IMR-90 (cell line): ENCODE measurements around the gene ERRFI1. TPM values are rescaled to one million over a fixed set of nuclear protein-coding genes. Genes with fewer than 3 reads are reported as not detected.

Source experiments
- ATAC-seq: fragments of 200-7000 bp; cut with Tn5 transposase; 2 replicates; pipeline ENCODE4 v1.9.1; 2020; ENCODE audit warnings: low read depth, mild to moderate bottlenecking, moderate library complexity
- BruUV-seq: library from RNA; stranded (reverse); fragments of 400-500 nt; replicated peaks from 2 replicates; lab custom pipeline; 2021; lab: Mats Ljungman, UMichigan
- CTCF ChIA-PET: fragments of 300-600 bp; formaldehyde crosslinking; extraction: SDS; loops from one replicate; lab custom pipeline; 2021; ENCODE audit warnings: antibody characterized with exemption; lab: Yijun Ruan, JAX
- POLR2A ChIA-PET: fragments of 300-600 bp; sonication (Branson Sonifier 250); formaldehyde crosslinking; loops from one replicate; lab custom pipeline; 2022; ENCODE audit warnings: antibody characterized with exemption; ENCODE audit not compliant: unreplicated experiment; lab: Charles Lee
- DNase-seq: peaks from one replicate; pipeline ENCODE4 v3.0.0; 2013
- H2AFZ ChIP-seq: replicated peaks from 2 replicates; pipeline ENCODE3; 2013; ENCODE audit warnings: low read length, mild to moderate bottlenecking; ENCODE audit not compliant: poor library complexity
- H2AK5ac ChIP-seq: 2 replicates; pipeline ENCODE4 v1.6.1; 2013; ENCODE audit warnings: low read depth, low read length, inconsistent platforms
- H2AK9ac ChIP-seq: replicated peaks from 2 replicates; pipeline ENCODE3; 2013; ENCODE audit warnings: mild to moderate bottlenecking, low read depth, low read length, moderate library complexity; ENCODE audit not compliant: poor library complexity
- H2BK120ac ChIP-seq: 2 replicates; pipeline ENCODE4 v1.6.1; 2013; ENCODE audit warnings: low read depth, low read length, inconsistent platforms
- H2BK15ac ChIP-seq: 3 replicates; pipeline ENCODE4 v1.6.1; 2013; ENCODE audit warnings: low read depth, low read length, inconsistent platforms
- H2BK20ac ChIP-seq: 2 replicates; pipeline ENCODE4 v1.6.1; 2013; ENCODE audit warnings: low read depth, mild to moderate bottlenecking, inconsistent platforms, low read length, moderate library complexity
- H2BK5ac ChIP-seq: 2 replicates; pipeline ENCODE4 v1.6.1; 2013; ENCODE audit warnings: mild to moderate bottlenecking, low read depth, low read length, inconsistent platforms; ENCODE audit not compliant: poor library complexity, severe bottlenecking
- H3K14ac ChIP-seq: replicated peaks from 2 replicates; pipeline ENCODE4 v1.6.1; 2013; ENCODE audit warnings: low read depth, low read length, inconsistent platforms
- H3K18ac ChIP-seq: 2 replicates; pipeline ENCODE4 v1.6.1; 2013; ENCODE audit warnings: low read depth, low read length, control low read depth
- H3K23ac ChIP-seq: 2 replicates; pipeline ENCODE4 v1.6.1; 2013; ENCODE audit warnings: low read depth, low read length, inconsistent platforms
- H3K27ac ChIP-seq: 2 replicates; pipeline ENCODE4 v1.5.1; 2013; ENCODE audit warnings: mild to moderate bottlenecking, control low read depth, low read length; ENCODE audit not compliant: insufficient read depth
- H3K27me3 ChIP-seq: 2 replicates; pipeline ENCODE4 v1.6.1; 2013; ENCODE audit warnings: low read length; ENCODE audit not compliant: control insufficient read depth, insufficient read depth
- H3K36me3 ChIP-seq: 2 replicates; pipeline ENCODE4 v1.6.1; 2013; ENCODE audit warnings: low read length, mixed read lengths; ENCODE audit not compliant: control insufficient read depth, insufficient read depth
- H3K4ac ChIP-seq: 2 replicates; pipeline ENCODE4 v1.6.1; 2013; ENCODE audit warnings: low read depth, low read length, inconsistent platforms
- H3K4me1 ChIP-seq: 2 replicates; pipeline ENCODE4 v1.6.1; 2013; ENCODE audit warnings: low read length, mixed read lengths; ENCODE audit not compliant: control insufficient read depth, insufficient read depth
- H3K4me2 ChIP-seq: 2 replicates; pipeline ENCODE4 v1.6.1; 2013; ENCODE audit warnings: low read depth, mild to moderate bottlenecking, control low read depth, low read length, moderate library complexity
- H3K4me3 ChIP-seq: 2 replicates; pipeline ENCODE4 v1.5.1; 2013; ENCODE audit warnings: low read depth, mild to moderate bottlenecking, control low read depth, low read length, moderate library complexity; ENCODE audit not compliant: insufficient read depth
- H3K56ac ChIP-seq: 2 replicates; pipeline ENCODE4 v1.6.1; 2013; ENCODE audit warnings: low read length, inconsistent platforms; ENCODE audit not compliant: insufficient read depth; ENCODE audit errors: extremely low read depth
- H3K79me1 ChIP-seq, 2 experiments: 2 replicates each; pipeline ENCODE4 v1.6.1; 2013; ENCODE audit warnings: low read length in 2 of 2, inconsistent platforms in 1 of 2, low read depth in 1 of 2
- H3K9ac ChIP-seq: 2 replicates; pipeline ENCODE4 v1.6.1; 2013; ENCODE audit warnings: low read depth, low read length, control low read depth
- H3K9me1 ChIP-seq: 2 replicates; pipeline ENCODE4 v1.6.1; 2013; ENCODE audit warnings: low read length, inconsistent platforms; ENCODE audit not compliant: insufficient read depth
- H3K9me3 ChIP-seq: 2 replicates; pipeline ENCODE4 v1.6.1; 2013; ENCODE audit warnings: low read length; ENCODE audit not compliant: control insufficient read depth, insufficient read depth
- H4K20me1 ChIP-seq: 2 replicates; pipeline ENCODE4 v1.6.1; 2013; ENCODE audit warnings: low read length, inconsistent platforms; ENCODE audit not compliant: insufficient read depth
- H4K5ac ChIP-seq: 2 replicates; pipeline ENCODE4 v1.6.1; 2013; ENCODE audit warnings: mild to moderate bottlenecking, low read depth, low read length, control low read depth
- H4K8ac ChIP-seq, 2 experiments: 2 replicates each; pipeline ENCODE4 v1.6.1; 2013; ENCODE audit warnings: low read depth in 2 of 2, low read length in 2 of 2, control low read depth in 1 of 2, inconsistent platforms in 1 of 2
- H4K91ac ChIP-seq: 2 replicates; pipeline ENCODE4 v1.6.1; 2013; ENCODE audit warnings: low read depth, low read length, inconsistent platforms; ENCODE audit not compliant: insufficient read depth
- BHLHE40 ChIP-seq: fragments of 150-350 bp; IDR thresholded peaks from 2 replicates; pipeline ENCODE4 v1.6.1; 2016; ENCODE audit warnings: mild to moderate bottlenecking, low read depth, low read length
- CEBPB ChIP-seq: IDR thresholded peaks from 2 replicates; pipeline ENCODE4 v1.6.1; 2012; ENCODE audit warnings: low read depth, low read length, improper control_type of control experiment
- FOS ChIP-seq: fragments of 150-350 bp; IDR thresholded peaks from 2 replicates; pipeline ENCODE4 v1.6.1; 2016; ENCODE audit warnings: low read depth, low read length
- MAFK ChIP-seq: IDR thresholded peaks from 2 replicates; pipeline ENCODE4 v1.6.1; 2012; ENCODE audit warnings: low read depth, low read length, improper control_type of control experiment
- MXI1 ChIP-seq: IDR thresholded peaks from 2 replicates; pipeline ENCODE4 v1.6.1; 2012; ENCODE audit warnings: low read depth, mild to moderate bottlenecking, low read length, moderate library complexity, borderline replicate concordance
- NFE2L2 ChIP-seq: fragments of 150-350 bp; IDR thresholded peaks from 2 replicates; pipeline ENCODE4 v1.6.1; 2016; ENCODE audit warnings: low read depth, mild to moderate bottlenecking, low read length
- POLR2A ChIP-seq: IDR thresholded peaks from 2 replicates; pipeline ENCODE4 v1.6.1; 2012; ENCODE audit warnings: mild to moderate bottlenecking, low read depth, low read length
- RAD21 ChIP-seq: IDR thresholded peaks from 2 replicates; pipeline ENCODE4 v1.6.1; 2012; ENCODE audit warnings: low read length, improper control_type of control experiment
- RCOR1 ChIP-seq: IDR thresholded peaks from 2 replicates; pipeline ENCODE4 v1.6.1; 2012; ENCODE audit warnings: mild to moderate bottlenecking, low read length, improper control_type of control experiment; ENCODE audit not compliant: insufficient replicate concordance
- RFX5 ChIP-seq: IDR thresholded peaks from 2 replicates; pipeline ENCODE4 v1.8.0; 2012; ENCODE audit warnings: low read depth, mild to moderate bottlenecking, low read length, moderate library complexity
- SMC3 ChIP-seq: fragments of 150-350 bp; IDR thresholded peaks from 2 replicates; pipeline ENCODE4 v1.6.1; 2016; ENCODE audit warnings: low read depth, mild to moderate bottlenecking, antibody characterized with exemption, low read length, moderate library complexity
- dilution Hi-C: fragments of 300-500 bp; cut with HindIII; formaldehyde crosslinking; loops from one replicate; pipeline ENCODE4 v1.14.3; 2018; ENCODE audit warnings: low sequenced_read_pairs; ENCODE audit not compliant: unreplicated experiment
- in situ Hi-C: fragments of 300-500 bp; cut with MboI; formaldehyde crosslinking; loops from 3 replicates; pipeline ENCODE4 v1.14.3; 2019; ENCODE audit warnings: low sequenced_read_pairs, inconsistent platforms, mixed read lengths
- intact Hi-C: fragments of 100-400 bp; cut with micrococcal nuclease; formaldehyde crosslinking; loops from 2 replicates; pipeline ENCODE4 v1.10.0; 2022
- polyA plus RNA-seq, 3 experiments: library from polyadenylated mRNA; depleted of rRNA; stranded (reverse); fragments of >200 nt; gene quantifications; 2 replicates each; pipeline ENCODE4 v1.2.3, GENCODE V29; 2012; ENCODE audit warnings: low replicate concordance in 1 of 3
- total RNA-seq: library from RNA; depleted of rRNA; stranded (reverse); fragments of >200 nt; gene quantifications from 2 replicates; pipeline ENCODE4 v1.2.3, GENCODE V29; 2012
- TF ChIP-seq, protein P1 (sequence below): conservative IDR thresholded peaks from 2 replicates; pipeline ENCODE4 v1.5.1; 2012; ENCODE audit warnings: mild to moderate bottlenecking, low read depth, low read length, improper control_type of control experiment

The ERRFI1 gene
- total and polyA plus RNA-seq, 2 of the 4 experiments (the other 2 are of a cell fraction), result 101 to 145 TPM

DNA sequence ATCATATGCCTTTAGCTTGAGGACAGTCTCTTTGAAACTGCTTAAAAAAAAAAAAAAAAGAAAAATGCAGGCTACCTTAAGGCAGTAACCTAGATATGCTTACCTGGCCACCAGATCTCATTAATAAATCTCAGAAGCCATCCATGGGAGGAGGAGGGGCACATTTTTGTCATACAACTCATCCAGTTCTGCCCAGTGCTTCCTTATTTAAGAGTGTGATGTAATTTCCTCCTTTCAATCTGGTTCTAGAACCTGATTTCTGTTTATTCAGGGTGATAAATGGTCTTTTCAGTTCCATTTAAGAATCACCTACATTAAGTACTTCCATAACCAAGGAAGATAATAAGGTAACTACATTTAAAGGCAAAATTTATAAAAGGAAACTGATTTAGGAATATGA lies 6.1 kb downstream of the ERRFI1 start:
- Histone ChIP-seq H4K5ac (no peak overlapping the region), H4K8ac (no peak overlapping the region), H2BK120ac (no peak overlapping the region), H2BK20ac (no peak overlapping the region), H2AK9ac (no peak overlapping the region), H3K27me3 (no peaks in the 10 kb centered on the region), H3K4me1 (peaks cover 19% of the 10 kb centered on the region), H3K4me3 (no peak overlapping the region), H3K56ac (no peak overlapping the region), H3K18ac (no peak overlapping the region), H2AK5ac (no peak overlapping the region), H3K4me2 (peak overlapping the region; percentile 52), H3K4ac (no peak overlapping the region), H2AFZ (no peak overlapping the region), H3K23ac (no peak overlapping the region), H3K27ac (no peak overlapping the region), H4K91ac (no peak overlapping the region), H2BK15ac (no peak overlapping the region), H2BK5ac (peak overlapping the region; percentile 24), H3K14ac (no peak overlapping the region), H3K9me3 (no peaks in the 10 kb centered on the region), H4K20me1 (peaks cover 97% of the 10 kb centered on the region), H3K9me1 (peaks cover 8% of the 10 kb centered on the region; the same call in 1 of the 2 replicates), H3K79me1 (peaks cover 5 to 75% of the 10 kb centered on the region in 2 experiments; a peak in 3 of 4 replicates), H3K9ac (no peak overlapping the region), H3K36me3 (peaks cover 7% of the 10 kb centered on the region)
- dilution Hi-C loops (loop anchor here (25.0 kb wide), 1 partner anchor 292 kb away; the partner anchor contains the start of gene SLC45A1), intact Hi-C loops (loop anchor here (5.0 kb wide), 1 partner anchor 353 kb away; no protein-coding TSS in a partner anchor), in situ Hi-C loops (no loop called here)
- ChIA-PET POLR2A (no interaction called here), CTCF (interaction anchor here (6.7 kb wide), 1 partner anchor 45 kb away, joined by 21 read pairs; no protein-coding TSS in a partner anchor)
- TF ChIP-seq MAFK (no peak), NFE2L2 (no peak), RFX5 (no peak), BHLHE40 (no peak), SMC3 (no peak), MXI1 (no peak), FOS (no peak), RAD21 (no peak), RCOR1 (no peak), CEBPB (peak; percentile 20; the same call in 1 of the 2 replicates), POLR2A (0 out of 2 replicates have a peak, but pooled peaks have one; percentile 41)
- TF ChIP-seq, protein P1, sequence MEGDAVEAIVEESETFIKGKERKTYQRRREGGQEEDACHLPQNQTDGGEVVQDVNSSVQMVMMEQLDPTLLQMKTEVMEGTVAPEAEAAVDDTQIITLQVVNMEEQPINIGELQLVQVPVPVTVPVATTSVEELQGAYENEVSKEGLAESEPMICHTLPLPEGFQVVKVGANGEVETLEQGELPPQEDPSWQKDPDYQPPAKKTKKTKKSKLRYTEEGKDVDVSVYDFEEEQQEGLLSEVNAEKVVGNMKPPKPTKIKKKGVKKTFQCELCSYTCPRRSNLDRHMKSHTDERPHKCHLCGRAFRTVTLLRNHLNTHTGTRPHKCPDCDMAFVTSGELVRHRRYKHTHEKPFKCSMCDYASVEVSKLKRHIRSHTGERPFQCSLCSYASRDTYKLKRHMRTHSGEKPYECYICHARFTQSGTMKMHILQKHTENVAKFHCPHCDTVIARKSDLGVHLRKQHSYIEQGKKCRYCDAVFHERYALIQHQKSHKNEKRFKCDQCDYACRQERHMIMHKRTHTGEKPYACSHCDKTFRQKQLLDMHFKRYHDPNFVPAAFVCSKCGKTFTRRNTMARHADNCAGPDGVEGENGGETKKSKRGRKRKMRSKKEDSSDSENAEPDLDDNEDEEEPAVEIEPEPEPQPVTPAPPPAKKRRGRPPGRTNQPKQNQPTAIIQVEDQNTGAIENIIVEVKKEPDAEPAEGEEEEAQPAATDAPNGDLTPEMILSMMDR, result no peak
- ATAC-seq, result no peak
- peak; percentile 59 for DNase-seq
- BruUV-seq, result no TSS peak
